Hypothalamus (tissue), 51 donors: Measurements from ENCODE around the gene PRR12.

Experiments
- DNase-seq, 51 donors: peaks; one replicate each; lab custom pipeline; 2025; lab: John Stamatoyannopoulos, UW

PRR12 gene

GRCh38 chr19:49642492-49643035, 51.6 kb downstream of the PRR12 start:
- DNase-seq, result no peak

DNA sequence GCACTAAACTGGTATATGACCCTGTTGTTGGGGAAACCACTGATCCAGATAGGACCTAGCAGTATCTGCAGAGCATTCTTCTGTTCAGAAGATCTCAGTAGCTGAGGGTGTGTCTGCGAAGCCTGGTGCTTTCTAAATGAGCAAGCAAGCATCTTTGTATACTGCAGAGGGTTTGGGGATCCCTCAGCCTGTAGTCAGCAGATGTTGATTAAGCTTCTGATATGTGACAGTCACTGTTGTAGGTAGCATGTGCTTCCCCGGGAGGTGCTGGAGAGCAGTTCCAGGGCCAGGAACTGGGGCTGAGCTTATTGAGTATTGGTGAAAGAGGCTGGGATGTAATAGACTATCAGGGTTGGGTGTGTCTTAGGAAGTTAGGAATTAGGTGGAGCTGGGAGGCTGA, 52.5 kb downstream of the PRR12 start:
- no peak for DNase-seq

GRCh38 chr19:49645592-49645991, 54.6 kb downstream of the PRR12 start:
- DNase-seq, result no peak

DNA sequence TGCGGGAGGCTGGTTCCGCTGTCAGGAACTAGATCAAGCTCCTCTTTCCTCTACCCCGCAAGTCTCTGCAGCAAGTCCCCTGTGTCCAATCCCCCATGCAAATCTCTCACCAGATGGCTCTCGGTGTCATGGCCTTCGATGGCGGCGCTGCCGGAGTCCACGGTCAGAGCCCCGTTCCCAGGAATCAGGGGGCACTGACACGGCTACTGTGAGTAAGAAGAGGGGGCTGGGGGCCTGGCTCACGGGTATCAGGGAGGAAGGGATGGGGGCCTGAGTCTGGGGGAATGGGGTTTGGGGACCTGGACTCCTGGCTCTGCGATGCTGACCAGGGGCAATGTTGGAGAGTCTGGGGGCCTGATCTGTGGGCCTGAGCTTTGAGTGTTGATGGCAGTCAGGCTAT, 55.0 kb downstream of the PRR12 start:
- no peak for DNase-seq

DNA sequence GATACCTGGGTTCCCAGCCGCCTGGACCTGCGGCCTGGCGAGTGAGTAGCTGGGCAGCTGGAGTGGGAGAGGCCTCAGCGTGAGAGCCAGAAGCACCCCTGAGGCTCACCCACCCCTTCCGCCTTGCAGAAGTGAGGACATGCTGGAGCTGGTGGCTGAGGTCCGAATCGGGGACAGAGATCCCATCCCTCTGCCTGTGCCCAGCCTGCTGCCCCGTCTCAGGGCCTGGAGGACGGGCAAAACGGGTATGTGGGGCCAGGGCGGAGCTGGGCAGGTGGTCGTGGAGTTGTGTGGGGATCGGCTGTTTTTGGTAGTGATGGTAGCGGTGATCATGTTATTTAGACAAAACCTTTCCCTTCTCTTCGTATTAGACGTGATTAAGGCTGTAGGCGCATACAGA, 55.6 kb downstream of the PRR12 start:
- no peak for DNase-seq

DNA sequence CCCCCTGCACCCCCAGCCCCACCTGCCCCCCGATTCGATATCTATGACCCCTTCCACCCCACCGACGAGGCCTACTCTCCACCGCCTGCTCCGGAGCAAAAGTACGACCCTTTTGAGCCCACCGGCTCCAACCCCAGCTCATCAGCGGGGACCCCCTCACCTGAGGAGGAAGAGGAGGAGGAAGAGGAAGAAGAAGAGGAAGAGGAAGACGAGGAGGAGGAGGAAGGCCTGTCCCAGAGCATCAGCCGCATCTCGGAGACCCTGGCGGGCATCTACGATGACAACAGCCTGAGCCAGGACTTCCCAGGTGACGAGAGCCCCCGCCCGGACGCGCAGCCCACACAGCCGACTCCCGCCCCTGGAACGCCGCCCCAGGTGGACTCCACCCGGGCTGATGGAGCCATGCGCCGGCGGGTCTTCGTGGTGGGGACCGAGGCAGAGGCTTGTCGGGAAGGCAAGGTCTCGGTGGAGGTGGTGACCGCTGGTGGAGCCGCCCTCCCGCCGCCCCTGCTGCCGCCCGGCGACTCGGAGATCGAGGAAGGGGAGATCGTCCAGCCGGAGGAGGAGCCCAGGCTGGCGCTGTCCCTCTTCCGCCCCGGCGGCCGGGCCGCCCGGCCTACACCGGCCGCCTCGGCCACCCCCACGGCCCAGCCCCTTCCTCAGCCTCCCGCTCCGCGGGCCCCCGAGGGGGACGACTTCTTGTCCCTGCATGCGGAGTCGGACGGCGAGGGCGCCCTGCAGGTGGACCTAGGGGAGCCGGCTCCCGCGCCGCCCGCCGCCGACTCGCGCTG, 60.2 kb downstream of the PRR12 start:
- no peak for DNase-seq

DNA sequence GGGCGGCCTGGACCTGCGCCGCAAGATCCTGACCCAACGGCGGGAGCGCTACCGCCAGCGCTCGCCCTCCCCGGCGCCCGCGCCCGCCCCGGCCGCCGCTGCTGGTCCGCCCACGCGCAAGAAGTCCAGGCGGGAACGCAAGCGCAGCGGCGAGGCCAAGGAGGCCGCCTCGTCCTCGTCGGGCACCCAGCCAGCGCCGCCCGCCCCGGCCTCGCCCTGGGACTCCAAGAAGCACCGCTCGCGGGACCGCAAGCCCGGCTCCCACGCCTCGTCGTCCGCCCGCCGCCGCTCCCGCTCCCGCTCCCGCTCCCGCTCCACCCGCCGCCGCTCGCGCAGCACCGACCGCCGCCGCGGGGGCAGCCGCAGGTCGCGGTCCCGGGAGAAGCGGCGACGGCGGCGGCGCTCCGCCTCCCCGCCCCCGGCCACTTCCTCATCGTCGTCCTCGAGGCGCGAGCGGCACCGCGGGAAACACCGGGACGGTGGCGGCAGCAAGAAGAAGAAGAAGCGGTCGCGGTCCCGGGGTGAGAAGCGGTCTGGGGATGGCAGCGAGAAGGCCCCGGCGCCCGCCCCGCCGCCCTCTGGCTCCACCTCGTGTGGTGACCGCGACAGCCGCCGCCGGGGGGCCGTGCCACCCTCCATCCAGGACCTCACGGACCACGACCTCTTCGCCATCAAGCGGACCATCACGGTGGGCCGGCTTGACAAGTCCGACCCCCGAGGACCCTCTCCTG, 61.0 kb downstream of the PRR12 start:
- no peak for DNase-seq

DNA sequence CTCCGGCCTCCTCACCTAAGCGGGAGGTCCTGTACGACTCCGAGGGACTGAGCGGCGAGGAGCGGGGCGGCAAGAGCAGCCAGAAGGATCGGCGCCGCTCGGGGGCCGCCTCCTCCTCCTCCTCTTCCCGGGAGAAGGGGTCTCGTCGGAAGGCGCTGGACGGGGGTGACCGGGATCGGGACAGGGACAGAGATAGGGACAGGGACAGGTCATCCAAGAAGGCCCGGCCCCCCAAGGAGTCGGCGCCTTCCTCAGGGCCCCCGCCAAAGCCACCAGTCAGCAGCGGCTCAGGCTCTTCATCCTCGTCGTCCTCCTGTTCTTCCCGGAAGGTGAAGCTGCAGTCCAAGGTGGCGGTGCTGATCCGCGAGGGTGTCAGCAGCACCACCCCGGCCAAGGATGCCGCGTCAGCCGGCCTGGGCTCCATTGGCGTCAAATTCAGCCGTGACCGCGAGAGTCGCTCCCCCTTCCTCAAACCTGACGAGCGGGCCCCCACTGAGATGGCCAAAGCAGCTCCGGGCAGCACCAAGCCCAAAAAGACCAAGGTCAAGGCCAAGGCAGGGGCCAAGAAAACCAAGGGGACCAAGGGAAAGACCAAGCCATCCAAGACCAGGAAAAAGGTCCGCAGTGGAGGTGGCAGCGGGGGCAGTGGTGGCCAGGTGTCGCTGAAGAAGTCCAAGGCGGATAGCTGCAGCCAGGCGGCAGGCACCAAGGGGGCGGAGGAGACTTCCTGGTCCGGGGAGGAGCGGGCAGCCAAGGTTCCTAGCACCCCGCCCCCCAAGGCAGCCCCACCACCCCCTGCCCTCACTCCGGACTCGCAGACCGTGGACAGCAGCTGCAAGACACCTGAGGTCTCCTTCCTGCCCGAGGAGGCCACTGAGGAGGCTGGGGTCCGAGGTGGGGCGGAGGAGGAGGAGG, 61.8 kb downstream of the PRR12 start:
- DNase-seq, result no peak

DNA sequence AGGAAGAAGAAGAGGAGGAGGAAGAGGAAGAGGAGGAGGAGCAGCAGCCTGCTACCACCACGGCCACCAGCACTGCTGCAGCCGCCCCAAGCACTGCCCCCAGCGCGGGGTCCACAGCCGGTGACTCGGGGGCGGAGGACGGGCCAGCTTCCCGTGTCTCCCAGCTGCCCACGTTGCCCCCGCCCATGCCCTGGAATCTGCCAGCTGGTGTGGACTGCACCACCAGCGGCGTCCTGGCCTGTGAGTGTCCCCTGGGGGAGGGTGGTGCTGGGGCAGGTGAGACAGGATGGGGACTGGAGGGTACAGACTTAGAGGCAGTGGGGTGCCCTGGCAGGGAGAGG, 62.5 kb downstream of the PRR12 start:
- no peak for DNase-seq

- DNase-seq, result no peak
Observed at GRCh38 chr19:49654581-49654980, 63.6 kb downstream of the PRR12 start.

- DNase-seq, result no peak
Observed at GRCh38 chr19:49655570-49656455, 64.8 kb downstream of the PRR12 start.

GRCh38 chr19:49656456-49657109, 65.6 kb downstream of the PRR12 start:
- no peak for DNase-seq

DNA sequence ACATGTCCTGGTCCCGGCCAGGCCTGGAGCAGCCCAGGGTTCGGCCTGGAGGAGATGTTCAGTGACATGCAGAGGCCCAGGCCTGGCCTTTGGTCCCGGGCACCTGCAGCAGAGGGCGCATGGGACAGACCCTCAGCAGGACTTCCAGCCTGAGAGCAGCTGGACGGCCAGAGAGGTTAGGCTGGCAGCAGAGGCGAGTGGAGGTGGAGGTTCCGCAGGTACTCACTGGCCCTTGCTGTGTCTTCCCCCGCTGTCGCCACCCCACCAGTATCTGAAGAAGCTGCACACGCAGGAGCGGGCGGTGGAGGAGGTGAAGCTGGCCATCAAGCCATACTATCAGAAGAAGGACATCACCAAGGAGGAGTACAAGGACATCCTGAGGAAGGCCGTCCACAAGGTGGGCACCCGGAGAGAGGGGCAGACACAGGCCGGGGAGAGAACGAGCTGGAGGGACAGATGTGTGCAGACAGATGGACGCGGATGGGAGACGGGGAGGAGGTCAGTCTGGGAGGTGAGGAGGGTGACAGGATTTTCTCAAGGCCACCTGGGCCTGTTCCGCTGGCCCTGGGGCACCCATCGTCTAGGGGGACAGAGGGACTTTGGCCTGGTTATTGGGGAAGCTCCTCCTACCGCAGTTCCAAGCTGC, 66.6 kb downstream of the PRR12 start:
- DNase-seq, result no peak

- no peak for DNase-seq
Observed at GRCh38 chr19:49658139-49658517, 67.1 kb downstream of the PRR12 start.

DNA sequence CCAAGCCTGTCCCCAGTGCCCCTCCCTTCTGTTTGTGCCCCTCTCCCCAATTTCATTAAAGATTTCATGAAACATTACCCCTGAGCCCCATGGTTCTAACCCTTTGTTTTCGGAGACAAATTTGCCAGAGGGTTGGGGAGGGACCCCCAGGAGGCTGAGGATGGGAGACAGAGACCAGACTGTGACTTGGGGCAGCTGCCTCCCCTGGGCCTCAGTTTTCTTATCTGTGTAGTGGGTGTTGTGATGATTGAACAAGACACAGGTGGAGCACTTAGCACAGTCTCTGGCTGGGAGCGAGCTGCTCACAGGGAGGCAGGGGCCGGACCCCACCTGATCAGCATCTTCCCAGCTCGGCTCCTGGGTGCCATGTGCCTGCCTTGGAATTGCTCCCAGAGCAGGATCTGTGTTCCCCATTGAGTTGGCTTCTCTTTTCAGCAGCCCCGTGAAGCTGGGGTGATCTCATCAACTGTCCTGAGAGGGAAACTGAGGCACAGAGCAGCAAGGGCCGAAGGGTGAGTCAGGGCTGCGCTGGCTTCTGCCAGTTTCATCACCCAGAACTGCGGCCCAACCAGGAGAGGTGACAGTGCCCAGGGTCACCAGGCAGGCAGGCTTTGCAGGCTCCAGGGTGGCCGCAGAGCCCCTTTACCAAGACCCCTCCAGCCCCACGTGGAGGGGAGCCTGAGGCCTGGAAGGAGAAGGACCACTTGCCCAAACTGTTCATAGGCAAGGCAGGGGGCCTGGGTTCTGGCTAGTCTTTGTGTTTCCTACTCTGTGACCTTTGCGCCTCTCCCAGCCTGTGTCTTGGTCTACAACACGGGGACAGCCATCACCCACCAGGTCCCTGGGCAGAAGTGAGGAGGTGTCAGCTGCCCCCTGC, 67.8 kb downstream of the PRR12 start:
- no peak for DNase-seq

GRCh38 chr19:49660338-49660961, 69.5 kb downstream of the PRR12 start:
- DNase-seq, result no peak

DNA sequence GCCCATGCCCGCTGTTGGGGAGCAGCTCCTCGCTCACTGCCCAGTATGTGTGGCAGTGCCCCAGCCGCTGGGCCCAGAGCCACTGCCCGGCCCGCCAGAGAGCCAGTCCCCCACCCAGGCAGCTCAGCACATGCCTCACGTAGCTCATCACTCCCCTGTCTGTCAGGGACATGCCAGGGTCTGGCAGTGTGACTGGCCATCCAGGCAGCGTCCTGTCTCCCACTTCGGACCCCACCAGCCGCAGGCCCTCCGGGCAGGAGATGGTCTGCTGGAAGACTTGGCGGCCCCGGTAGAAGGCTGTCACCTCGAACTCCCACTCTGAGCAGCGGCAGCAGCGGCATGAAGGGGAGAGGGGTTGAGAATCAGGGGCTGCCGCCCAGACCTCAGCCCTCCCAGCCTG, 71.0 kb downstream of the PRR12 start:
- DNase-seq, result no peak

DNA sequence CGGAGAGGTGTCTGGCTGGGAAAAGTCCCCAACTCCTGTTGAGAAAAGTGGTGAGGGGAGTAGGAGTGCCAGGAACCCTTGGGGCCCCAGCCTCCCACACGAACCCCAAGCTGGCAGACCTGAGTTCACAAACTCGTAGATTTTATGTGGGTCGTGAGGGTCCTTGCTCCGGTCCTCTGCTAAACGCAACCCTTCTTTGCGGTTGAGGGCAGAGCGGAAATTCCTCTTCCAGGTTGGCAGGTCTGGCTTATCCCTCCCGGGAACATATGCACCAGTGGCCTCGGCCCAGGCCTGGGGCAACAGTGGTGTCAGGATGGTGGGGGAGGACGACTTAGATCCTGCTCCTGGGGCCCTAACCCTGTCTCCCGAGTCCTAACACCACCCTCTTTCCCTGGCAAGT, 72.2 kb downstream of the PRR12 start:
- DNase-seq, result no peak
